Hepatocyte (in vitro differentiated cells): ENCODE data around the gene TTC28.

ENCODE experiments used
- EZH2 ChIP-seq: fragments of 200-600 bp; sonication (generic); IDR thresholded peaks from 2 replicates; pipeline ENCODE4 v1.6.1; 2016; ENCODE audit warnings: antibody characterized with exemption, mild to moderate bottlenecking, borderline replicate concordance
- EZH2phosphoT487 ChIP-seq: fragments of 200-600 bp; sonication (generic); IDR thresholded peaks from one replicate; pipeline ENCODE4 v1.6.1; 2018; ENCODE audit warnings: antibody characterized with exemption, mild to moderate bottlenecking, low read depth, moderate library complexity; ENCODE audit not compliant: unreplicated experiment, severe bottlenecking
- TF ChIP-seq, protein P1 (sequence below): fragments of 200-600 bp; sonication (generic); IDR thresholded peaks from 2 replicates; pipeline ENCODE4 v1.5.1; 2016; ENCODE audit warnings: antibody characterized with exemption, mild to moderate bottlenecking; ENCODE audit not compliant: poor library complexity

DNA sequence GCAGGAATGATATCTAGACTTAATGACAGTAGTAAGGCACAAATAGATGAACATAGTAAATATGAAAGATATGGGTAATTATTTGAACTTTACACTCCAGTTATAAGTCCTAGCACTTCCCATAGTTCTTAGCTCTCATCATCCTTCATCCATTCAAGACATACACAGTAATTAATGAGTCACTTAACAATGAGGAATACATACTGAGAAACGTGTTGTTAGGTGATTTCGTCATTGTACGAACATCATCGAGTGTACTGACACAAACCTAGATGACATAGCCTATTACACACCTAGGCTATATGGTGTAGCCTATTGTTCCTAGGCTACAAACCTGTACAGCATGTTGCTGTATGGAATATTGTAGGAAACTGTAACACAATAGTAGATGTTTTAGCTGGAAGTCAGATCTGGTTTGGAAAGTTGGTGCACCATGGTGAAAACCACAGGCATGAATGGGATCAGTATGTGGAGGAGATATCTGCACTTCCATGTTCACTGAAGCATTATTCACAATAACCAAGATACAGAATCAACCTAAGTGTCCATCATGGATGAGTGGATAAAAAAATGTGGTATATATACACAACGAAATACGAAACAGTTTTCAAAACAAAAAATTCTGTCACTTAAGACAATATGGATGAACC lies 530.7 kb downstream of the TTC28 start:
- TF ChIP-seq, protein P1, sequence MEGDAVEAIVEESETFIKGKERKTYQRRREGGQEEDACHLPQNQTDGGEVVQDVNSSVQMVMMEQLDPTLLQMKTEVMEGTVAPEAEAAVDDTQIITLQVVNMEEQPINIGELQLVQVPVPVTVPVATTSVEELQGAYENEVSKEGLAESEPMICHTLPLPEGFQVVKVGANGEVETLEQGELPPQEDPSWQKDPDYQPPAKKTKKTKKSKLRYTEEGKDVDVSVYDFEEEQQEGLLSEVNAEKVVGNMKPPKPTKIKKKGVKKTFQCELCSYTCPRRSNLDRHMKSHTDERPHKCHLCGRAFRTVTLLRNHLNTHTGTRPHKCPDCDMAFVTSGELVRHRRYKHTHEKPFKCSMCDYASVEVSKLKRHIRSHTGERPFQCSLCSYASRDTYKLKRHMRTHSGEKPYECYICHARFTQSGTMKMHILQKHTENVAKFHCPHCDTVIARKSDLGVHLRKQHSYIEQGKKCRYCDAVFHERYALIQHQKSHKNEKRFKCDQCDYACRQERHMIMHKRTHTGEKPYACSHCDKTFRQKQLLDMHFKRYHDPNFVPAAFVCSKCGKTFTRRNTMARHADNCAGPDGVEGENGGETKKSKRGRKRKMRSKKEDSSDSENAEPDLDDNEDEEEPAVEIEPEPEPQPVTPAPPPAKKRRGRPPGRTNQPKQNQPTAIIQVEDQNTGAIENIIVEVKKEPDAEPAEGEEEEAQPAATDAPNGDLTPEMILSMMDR: no peak
- no peak for TF ChIP-seq EZH2phosphoT487
- no peak for TF ChIP-seq EZH2
